NCI-H1436 treated with DMSO at 0.1 percent for 48 hours (cell line): Measurements from ENCODE around the gene BAG5.
"Not testable (repeated sequence)": the region's sequence is repeated elsewhere in the genome, so short reads cannot be mapped to it uniquely, and the experiment has no call there.

Experiments
- DNase-seq: peaks from one replicate; lab custom pipeline; 2025; lab: John Stamatoyannopoulos, UW

Gene BAG5

DNA sequence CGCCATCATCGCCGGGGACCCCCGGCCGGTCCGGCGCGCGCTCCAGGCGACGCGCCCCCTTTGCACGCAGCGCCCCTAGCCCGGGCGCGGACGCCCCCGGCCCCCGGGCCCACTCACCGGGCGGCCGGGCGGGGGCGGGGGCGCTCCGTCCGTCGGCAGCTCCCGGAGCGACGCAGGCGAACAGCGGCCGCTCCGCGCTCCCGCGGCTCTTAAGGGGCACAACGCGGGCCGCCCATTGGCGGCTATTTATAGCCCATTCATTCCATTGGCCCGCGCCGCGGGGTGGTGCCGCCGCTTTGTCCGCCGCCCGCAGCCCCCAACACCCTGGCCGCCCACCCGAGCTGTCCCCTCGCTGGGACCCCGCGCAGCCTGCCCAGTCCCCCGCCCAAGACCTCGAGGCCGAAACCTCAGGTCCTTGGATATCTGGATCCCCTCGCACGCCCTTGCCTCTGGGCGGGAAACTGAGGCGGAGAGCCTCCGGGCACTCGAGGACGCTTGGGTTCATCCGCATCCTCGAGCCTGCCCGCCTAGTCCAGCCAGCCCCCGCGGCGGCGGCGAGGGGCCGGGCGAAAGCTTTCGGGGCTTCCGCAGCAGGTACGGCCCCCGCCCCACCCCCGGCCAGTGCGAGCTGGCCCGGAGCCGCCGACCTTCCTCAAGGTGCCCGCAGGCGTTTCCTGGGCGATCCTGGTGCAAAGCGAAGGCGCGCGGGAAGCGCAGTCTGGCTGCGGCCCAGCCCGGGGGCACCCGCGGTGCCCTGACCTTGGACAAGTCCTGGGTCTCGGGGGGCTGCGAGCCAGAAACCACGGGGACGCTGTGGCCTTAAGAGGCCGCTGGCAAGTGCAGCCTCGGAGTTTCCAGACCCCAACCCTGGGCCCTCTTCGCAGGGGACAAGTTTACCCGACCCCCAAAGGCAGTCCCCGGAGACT is 39.5 kb downstream of the BAG5 start, which contains the start of gene CKB:
CKB (minus strand) TSS at position 182 of the 926 bp plus-strand sequence. CDS start 337 bp downstream, outside the sequence.
- DNase-seq = peak; percentile 13

DNA sequence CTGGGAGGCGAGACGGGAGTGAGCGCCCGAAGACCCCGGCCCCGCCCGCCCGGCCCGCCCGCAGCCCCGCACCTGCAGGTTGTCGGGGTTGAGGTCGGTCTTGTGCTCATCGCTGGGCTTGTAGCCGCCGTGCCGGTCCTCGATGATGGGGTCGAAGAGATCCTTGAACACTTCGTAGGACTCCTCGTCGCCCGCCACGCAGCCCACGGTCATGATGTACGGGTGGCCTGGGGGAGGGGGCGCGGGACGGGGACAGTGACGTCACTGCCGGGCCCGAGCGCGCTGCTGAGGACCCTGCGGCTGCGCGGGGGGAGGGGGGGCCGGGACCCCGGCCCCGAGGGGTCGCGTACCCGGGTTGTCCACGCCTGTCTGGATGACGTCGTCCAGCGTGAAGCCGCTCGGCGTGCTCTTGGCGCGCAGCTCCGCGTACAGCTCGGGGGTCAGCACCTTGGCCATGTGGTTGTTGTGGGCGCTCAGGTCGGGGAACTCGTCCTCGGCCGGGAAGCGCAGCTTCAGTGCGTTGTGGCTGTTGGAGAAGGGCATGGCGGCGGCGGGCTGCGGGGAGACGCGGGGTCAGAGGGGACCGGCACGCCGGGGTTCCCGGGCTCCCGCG is 40.4 kb downstream of the BAG5 start:
- no peak for DNase-seq

DNA sequence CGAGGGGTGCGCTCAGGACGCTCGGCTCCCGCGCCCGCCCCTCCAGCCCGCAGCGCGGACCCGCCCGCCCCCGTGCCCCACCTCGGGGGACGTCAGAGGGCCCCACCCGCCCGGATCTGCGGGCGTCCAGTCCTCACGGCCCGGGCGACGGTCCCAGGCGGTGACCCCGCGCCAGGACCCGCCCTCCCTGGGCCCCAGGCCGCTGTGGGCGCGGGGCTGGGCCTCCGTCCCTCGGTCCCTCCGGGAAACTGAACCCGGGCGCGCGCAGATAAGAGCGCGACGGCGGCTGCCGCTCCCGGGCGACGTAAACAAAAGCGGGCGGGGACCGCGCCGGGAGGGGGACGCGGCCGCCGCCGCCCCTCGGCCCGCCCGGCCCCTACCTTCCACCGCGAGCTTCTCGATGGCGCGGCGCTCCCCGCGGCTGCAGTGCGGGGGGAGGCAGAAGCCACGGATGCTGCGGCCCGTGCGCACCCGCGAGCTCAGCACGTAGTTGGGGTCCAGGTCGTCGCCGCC is 41.0 kb downstream of the BAG5 start:
- DNase-seq = no peak

DNA sequence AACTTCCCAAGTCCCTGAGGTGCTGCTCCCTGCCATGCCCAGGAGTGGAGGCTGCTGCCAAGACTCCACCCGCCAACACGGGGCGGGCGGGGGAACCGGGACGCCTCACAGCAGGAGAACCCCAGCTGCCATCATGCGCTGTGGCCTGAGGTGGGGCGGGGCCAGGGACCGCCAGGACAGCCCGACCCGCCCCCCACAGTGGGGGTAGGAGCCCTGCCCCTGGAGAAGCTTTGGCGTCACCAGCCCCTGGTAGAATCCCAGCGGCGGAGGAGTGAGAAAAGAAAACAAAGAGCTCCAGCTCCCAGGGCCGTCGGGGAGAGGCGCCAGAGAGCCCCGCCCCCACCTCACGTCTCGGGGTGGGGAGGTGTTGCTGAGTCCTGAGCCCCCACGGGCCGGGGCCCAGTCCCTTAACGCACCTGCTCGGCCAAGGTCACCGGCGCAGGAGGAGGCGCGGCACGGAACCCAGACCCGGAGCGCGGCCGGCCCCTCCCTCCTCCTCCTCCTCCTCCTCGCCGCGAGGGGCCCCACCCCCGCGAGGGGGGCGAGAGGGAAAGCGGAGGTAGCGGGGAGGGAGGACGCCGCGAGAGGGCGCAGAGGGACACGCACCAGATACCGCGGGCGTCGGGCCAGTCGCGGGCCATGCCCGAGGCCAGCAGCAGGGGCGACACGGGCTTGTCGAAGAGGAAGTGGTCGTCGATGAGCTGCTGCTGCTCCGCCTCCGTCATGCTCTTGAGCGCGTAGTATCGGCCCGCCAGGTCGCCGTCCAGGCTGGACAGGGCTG is 41.6 kb downstream of the BAG5 start:
- no peak for DNase-seq

DNA sequence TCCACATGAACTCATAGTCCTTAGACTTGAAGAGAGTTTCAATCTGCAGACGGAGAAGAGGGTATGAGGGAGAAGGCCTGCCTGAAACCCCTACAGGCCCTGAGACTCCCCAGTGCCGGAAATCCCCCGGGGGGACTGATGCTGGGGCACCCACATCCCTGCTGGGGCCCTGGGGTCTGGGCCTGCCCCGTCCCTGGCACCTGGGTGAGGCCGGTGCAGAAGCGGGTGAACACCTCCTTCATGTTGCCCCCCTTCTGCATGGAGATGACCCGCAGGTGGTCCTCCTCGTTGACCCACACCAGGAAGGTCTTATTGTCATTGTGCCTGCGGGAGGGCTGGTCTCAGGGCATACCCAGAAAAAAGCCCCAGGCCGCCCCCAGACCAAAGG is 42.2 kb downstream of the BAG5 start:
- DNase-seq = no peak

DNA sequence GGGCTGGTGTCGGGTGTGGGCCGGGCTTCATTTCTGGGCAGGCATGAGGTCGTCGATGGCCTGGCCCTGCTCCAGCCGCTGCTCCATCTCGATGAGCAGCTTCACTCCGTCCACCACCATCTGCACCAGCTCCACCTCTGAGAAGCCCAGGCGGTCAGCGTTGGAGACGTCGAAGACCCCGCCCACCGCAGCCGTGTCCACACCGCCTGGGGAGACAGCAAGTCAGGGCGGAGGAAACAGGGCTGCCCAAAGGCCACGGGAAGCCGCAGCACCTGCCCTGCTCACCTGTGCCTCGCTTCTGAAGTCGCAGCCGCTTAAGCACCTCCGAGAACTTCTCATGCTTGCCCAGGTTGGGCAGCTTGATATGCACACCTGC is 42.6 kb downstream of the BAG5 start:
- no peak for DNase-seq

DNA sequence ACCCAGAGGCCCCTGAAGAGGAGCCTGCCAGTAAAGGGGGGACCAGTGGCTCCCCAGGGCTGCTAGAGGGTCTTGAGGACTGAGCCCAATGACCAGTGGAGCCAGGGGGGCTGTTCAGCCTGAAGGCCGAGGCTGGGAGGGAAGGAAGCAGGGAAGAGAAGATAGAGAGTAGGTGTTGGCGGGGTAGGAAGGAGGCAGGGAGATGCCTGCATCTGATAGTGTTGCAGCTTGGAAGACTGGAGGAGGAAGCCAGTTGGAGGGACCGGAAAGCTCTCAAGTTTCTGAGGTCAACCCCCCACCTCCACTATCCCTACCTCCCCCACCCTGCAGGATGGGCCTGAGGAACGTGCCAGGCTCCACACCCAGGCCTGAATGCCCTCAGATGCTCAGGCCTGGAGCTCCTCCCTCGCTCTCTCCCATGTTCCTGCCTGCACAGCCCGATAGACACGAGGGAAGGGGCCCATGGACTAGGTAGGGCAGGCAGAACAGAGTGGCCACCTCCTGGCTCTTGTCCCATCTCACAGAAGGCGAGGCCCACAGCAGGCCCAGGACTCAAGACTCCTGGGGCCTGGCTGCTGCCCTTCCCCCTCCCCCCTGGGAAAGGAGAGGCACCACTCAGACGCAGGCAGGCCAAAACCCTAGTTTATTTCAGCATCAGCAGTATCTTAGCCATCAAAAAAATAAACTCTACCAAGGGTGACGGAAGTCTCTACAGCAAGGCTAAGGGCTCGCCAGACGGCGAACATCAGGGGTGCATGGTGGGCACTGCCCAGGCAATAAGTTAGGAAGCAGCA is 43.2 kb downstream of the BAG5 start:
- no peak for DNase-seq

DNA sequence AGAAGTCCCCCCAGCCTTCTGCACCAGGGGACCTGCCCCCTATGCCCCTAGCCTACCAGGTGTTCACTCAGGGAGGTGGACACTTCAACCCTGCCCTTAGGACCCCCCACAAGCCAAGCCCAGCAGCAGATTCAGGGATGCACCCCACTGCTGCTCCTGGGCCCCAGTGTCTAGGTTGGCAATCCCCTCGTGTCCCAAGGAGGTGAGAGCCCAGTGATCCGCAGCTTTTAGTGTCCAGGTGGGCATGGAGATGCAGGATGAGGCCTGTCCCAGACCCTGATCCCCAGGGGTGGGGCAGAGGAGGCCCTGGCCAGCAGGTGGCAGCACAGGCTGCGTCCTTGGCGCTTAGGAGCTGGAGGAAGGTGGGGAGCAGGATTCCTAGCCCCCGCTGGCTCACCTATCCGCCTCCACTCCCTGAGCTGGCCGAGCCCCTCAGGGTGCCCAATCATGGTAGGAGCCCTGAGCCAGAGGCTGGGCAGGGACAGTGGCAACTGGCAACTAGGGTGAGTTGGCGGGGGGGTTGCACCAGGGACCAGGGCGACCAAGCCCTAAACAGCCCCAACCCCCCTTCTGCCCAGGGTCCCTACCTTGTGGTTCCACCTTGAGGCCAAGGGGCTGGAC is 43.9 kb downstream of the BAG5 start:
- DNase-seq = no peak

DNA sequence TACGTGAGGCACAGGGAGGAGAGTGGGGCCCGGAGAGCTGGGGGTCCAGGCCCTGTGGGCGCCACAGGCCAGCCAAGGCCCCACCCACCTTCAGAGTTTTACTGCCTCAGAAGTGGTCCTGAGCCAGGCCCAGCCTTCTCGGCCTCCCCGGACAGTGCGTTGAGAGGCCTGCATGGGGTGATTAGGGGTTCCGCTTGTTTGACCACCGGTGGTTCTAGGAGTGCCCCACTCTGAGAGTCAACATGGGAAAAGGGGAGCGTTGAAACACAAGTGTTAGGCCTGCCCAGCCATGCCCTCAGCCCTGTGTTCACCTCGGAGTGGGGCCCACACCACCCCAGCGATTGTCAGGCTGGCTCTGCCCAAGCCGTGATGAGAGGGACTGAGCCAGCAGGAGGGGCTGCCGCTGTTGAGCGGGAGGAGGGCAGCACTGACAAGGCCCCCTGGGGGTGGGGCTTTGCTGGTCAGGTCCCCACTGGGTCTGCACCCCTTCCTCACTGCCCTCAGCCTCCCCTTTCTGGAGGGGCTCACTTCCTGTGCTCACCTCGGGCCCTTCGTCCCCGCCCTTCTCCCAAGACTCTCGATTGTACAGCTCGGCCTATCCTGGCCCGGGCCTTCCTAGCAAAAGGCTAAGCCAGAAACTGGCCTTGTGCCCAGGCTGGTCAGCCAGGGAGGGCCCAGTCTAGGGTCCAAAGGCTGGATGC is 44.6 kb downstream of the BAG5 start:
- no peak for DNase-seq

DNA sequence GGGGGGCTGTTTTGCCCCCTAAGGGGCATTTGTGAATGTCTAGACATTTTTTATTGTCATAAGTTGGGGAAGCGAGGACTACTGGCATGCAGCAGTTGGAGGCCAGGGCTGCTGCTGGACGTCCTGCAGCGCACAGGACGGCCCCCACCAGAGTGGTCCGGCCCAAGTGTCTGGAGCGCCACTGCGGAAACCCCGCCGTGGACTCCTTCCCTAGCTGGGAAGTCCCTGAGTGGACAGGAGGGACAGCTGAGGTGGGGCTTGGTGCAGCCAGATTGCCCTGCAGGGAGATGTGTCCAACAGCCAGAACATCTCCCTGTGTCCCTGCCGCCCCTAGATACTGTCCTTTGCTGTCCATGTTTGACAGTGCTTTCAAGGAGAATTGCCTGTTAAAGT is 45.3 kb downstream of the BAG5 start:
- DNase-seq = no peak

DNA sequence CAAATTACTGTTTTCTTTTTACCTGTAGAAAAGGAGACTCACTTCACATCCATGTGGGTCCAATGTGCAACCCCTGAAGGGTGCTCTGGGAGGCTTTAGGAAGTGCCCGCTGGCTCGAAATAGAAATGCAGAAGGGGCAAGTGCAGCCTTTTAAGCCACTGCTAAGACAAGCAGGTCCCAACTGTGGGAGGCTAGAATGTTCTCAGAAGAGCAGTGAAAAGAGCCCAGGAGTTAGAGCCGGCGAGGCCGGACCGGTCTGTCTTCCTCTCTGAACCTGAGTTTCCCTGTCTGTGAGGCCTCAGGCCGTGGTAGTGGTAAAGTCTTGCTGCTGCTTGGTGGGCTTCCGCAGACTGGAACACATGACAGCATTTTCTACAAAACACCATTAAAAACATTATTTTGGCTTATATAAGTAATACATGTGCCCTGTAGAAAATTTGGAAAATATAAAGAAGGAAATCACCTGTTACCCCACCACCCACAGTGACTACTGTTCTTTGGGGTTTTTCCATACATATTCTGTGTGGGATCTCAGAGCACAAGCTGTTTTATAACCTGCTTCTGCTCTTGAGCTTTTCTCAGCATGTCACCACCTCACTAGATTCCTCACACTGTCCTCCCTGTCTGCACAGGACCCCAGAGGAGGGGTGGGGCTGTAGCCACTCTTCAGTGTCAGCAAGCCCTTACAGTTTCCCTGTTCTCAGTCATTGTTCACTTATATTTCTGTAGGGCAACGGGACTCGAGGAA is 45.9 kb downstream of the BAG5 start:
- DNase-seq = no peak

DNA sequence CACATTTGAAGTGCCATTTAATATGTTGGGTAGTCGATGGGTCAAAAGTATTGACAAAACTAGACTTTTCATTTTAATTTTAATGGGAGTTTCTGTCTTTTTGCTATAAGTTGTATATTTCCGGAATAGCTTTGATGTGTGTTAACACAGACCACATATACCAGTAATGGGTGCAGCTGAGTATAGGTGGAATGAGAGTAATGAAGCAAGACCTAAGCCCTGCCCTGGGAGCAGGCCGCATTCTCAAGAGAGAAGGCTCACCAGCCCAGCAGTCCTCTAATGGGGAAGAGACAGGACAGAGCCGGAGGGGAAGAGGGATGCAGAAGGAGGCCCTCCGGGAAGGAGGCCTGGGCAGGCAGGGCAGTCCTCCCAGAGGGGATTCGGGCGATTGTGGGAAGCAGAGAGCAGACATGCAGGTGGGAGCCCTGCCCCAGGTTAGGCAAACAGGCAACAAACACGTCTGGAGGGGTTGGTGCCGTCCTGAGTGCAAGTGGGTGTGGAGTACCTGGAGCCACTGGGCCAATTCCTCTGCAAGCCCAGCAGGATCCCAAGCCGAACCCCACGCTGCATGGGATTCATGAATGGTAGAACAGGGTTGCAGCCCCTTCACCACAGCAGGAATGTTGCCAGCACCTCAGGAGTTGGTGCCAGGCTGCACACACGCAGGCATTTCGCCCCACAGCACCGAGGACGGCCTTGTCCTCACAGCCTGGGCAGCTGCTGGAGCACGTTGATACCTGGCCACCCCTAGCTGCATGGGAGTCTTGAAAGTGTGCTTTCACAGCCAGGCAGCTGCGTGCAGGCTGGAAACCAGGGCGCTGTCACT is 47.6 kb downstream of the BAG5 start:
- no peak for DNase-seq

DNA sequence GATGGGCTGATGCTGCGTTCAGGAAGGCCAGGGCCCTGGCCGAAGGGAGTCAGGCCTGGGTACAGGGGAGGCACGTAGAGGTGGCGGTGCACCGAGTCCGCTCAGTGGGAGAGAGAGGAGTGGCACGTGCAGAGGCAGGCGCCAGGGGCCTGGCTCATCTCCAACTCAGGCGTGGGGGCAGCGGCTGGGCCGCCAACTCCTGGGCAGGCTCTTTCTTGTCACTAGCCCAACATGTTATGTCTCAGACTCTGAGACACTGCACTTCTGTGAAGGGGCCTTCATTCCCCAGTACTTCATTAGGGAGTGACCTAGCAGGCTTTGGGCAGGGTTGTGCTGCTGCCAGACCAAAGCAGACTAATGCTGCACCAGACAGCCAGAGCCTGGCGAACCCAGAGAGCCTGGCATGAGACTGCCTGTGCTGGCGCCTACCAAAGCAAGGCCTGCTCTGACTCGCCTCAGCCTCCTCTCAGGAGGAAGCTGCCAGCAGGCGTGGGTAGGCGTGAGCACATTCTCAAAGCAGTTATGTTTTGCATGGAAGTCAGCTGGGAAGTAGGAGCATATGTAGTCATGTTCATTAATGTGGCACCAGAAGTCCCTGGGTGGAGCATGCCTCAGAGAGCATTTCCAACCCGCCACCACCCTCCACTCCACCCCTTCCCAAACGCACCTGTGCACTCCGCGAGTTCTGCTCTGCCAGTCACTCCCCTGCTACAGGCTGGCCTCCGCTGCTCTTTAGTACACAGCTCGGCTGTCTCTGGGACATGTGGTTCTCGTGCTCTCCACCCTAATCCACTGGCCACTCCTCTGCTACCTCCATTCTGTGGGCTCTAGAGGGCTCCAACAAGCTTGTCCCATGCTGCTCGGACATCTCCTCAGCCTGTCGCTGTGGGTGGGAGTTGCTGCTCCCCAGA is 49.5 kb downstream of the BAG5 start:
- no peak for DNase-seq

DNA sequence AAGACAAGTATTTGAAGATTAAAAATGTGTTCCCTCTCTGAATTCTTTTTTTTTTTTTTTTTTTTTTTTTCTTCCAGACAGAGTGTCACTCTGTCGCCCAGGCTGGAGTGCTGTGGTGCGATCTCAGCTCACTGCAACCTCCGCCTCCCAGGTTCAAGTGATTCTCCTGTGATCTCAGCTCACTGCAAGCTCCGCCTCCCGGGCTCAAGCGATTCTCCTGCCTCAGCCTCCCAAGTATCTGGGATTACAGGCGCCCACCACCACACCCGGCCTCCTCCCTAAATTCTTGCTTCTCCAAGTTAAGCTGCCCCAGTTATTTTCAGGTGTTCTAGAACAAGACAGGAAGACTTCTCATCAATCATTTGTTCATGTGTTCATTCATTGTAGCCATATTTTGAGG is 50.3 kb downstream of the BAG5 start:
- not testable (repeated sequence) for DNase-seq

DNA sequence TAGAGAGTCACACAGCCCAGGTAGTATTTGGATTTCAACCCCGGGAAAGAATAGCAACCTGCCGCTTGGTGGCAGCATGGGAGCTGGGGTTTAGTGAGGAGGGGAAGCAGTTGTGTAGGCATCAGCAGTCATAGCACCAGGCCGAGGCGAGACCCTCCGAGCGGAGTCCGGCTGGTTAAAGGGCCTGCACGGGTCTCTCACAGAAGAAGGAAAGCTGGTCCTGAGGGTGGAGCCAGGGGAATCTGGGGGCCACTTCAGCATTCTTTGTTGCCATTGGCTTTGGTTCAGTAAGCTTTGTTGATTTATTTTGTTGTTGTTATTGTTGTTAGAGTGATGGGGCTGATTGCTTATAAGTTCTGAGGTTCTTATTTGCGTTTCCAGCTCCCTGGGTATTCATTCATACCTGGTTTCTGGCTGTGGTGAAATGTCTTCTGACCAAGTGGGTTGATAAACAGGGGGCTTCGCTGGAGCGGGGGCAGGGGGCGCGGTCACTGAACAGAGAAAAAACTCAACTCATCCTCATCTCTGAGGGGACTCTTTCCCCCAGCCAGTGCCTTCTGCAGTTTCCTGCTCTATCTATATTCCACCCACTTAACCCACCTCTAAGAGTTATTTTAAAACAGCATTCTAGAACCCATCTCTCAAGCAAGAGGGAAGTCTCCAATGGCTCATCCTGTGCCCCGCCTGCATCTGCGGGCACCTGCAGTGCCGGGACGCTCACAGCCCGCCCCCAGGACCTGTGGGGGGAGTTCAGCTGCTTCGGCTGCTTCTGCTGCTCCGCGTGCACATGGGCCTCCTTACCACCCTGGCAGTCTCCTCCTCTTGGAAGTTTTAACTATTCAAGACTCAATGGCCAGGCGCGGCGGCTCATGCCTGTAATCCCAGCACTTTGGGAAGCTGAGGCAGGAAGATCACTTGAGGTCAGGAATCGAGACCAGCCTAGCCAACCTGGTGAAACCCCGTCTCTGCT is 51.4 kb downstream of the BAG5 start:
- no peak for DNase-seq

DNA sequence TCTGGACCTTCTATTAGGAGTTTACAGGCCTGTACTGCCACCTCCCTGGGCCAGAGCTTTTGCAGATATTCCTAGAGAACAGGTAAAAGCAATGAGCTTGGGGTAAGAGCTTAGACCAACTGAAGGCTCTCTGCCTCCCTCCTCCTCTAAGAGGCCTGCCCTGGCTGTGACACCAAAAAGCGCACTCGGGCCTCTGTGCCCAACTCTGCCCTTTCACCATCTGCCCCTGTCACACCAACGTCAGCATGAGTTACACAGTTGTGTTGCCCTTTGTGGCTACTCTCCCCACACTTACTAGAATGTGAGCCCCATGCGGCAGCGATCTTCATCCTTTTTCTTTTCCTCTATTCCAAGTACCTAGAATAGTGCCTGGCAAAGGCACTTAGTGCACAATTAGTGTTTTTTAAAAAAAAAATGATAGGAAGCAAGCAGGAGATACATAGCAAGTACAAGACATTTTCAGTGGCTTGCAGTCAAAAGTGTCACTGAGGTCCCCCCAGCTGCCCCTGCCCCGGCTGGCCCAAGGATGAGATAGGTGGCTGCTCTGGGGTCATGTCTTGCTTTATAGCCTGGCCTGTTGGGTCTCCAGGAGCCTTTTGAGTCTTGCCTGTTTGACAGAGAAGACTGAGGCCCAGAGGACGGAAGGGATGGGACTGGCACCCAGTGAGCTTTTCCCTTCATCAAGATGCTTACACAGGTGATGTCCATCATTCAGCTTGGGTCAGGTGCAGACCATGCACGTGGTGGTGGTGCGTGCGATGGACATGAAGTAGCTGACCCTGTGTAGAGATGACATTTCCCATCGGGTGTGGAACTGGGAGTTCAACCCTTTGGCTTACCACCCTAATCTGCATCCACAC is 52.4 kb downstream of the BAG5 start:
- no peak for DNase-seq
